GM12892 (cell line): Measurements from ENCODE around the gene PSMC2.

Experiments used
- POLR2A ChIP-seq: IDR thresholded peaks from 2 replicates; pipeline ENCODE4 v1.6.1; 2011; ENCODE audit warnings: low read depth, low read length, control low read depth
- POLR2AphosphoS5 ChIP-seq: IDR thresholded peaks from 2 replicates; pipeline ENCODE4 v1.6.1; 2011; ENCODE audit warnings: low read depth, low read length, control low read depth
- TAF1 ChIP-seq: IDR thresholded peaks from 2 replicates; pipeline ENCODE4 v1.6.1; 2011; ENCODE audit warnings: low read depth, mild to moderate bottlenecking, control low read depth, low read length, borderline replicate concordance

GRCh38 chr7:103373866-103374643 lies 26.6 kb downstream of the PSMC2 start:
- TF ChIP-seq POLR2AphosphoS5, result no peak
- TF ChIP-seq POLR2A, result no peak
- TF ChIP-seq TAF1, result no peak
